ENCODE measurements around the gene NPM3. TPM values are rescaled to one million over a fixed set of nuclear protein-coding genes. Genes with fewer than 3 reads are reported as not detected.

The NPM3 gene
- total and polyA plus RNA-seq, 7 experiments from 2014 or later, result 10.3 to 31.3 (median 15.5) TPM

DNA sequence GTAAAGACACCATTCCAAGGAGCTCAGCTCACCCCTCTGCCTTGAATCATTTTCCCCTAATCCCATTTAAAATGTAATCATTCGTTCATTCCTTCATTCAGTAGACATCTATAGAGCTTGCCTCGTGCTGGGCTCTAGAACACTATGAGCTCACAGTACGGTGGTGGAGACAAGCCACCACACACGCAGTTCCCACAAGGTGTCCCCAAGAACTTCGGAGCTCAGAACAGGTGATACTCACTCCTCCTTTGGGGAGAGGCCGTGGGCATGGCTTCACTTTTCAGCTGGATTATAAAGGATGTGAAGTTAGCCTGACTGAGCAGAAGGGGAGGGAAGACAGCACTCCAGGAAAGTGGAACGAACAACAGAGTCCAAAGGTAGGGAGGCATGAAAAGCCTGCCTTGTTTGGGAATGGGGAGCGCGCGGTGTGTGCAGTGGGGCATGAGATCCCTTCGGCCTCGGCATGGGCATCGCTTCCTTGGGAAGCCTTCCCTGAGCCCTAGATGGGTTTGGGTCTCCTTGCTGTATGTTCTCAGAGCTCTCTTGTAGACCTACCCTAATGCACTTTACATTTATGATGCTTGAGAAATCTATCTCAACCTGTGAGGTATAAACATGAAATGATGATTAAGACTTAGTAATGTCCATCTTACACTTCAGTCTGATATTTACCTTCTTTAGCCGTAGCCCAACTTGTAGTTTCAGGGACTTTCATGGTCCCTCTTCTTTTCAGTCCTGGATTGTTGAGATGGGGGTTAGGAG lies 35.8 kb upstream of the NPM3 start:
- Histone ChIP-seq H3K4me3 (ENCODE audit: low read length) (peak overlapping the region; percentile 55), H3K27me3 (ENCODE audit: control insufficient read depth in 2 of 2, insufficient read depth in 2 of 2, low read length in 2 of 2) (no peaks in the 10 kb centered on the region), H3K4me1 (ENCODE audit: control insufficient read depth in 2 of 2, insufficient read depth in 2 of 2, low read length in 2 of 2) (peaks cover 16 to 18% of the 10 kb centered on the region in 2 donors), H3K36me3 (ENCODE audit: control insufficient read depth in 2 of 3, insufficient read depth in 3 of 3, low read length in 3 of 3) (peaks cover 0 to 8% (median 0%) of the 10 kb centered on the region in 3 experiments), H3K9me3 (ENCODE audit: control insufficient read depth in 2 of 3, low read length in 3 of 3) (no peaks in the 10 kb centered on the region), H3K27ac (ENCODE audit: low read depth, low read length) (peak overlapping the region; percentile 82)
- CTCF ChIA-PET, result interaction anchor here (0.5 to 2.1 kb wide), 8 partner anchors 8 to 629 kb away, joined by 3 to 21 read pairs (median 6); no protein-coding TSS in a partner anchor
- intact Hi-C loops (cut with micrococcal nuclease), result loop anchor here (1.0 to 10.0 kb wide), 23 partner anchors 11 to 923 kb away; partner anchors contain the start of genes ACTR1A (in 2 of the 2), ARMH3 (in 2 of the 2), NOLC1 (in 2 of the 2) and PPRC1 (in 2 of the 2)
- Mint-ChIP-seq H3K4me3 (peak overlapping the region; percentile 95 to 100 (median 97)), H3K9me3 (peaks cover 0 to 5% (median 0%) of the 10 kb centered on the region in 11 donors), H3K27me3 (peaks cover 0 to 4% (median 0%) of the 10 kb centered on the region in 5 donors), H3K4me1 (peaks cover 26 to 49% (median 42%) of the 10 kb centered on the region in 7 donors), H3K27ac (peak overlapping the region; percentile 95 to 99 (median 98)), H3K36me3 (peaks cover 4 to 17% (median 11%) of the 10 kb centered on the region in 5 donors)
- DNase-seq, result peak in 2 of 9 donors; percentile 20 to 64
- peak; percentile 37 for ATAC-seq
- POLR2A ChIA-PET, result interaction anchor here (0.6 to 4.9 kb wide), 25 partner anchors 11 to 1364 kb away, joined by 3 to 71 read pairs (median 4); partner anchors contain the start of genes ACTR1A, DPCD, FBXW4 and HPS6

DNA sequence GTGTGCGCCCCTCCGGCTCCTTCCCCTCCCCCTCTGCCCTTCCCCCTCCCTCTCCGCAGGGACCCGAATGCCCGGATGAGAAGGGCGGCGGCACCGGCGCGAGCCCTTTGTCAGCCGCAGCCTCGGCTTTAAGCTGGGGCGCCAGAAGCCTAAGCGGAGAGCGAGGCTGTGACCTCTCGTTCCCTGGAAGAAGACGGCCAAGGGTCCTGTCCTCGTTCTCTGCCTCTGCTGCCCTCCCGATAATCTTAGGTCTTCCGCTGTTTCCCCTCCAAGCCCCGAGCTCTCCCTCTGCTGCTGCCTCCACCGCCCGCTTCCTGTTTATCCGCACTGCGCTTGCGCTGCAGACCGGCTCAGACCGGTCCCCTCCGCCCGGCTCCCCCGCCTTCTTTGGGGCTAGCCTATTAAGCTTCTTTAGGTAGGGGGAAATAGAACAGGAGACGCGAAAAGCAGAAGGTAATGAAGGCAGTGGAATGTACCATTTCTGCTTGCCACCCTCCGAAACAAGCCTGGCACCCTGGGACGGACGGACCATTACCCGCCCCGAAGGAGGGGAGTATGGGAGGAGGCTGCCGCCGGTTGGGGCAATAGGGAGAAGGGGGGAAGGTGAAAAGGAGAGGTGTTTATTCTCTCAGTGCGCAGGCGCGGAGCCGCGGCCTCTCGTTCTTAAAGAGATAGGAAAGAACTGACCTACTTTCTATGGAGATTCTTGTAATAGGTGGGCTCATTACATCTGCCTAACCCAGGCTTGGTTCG lies 35.0 kb upstream of the NPM3 start, which contains the start of gene OGA:
OGA (minus strand) TSS at position 326 of the 753 bp plus-strand sequence. CDS start 422 bp downstream, outside the sequence.
- peaks cover 0 to 4% (median 0%) of the 10 kb centered on the region in 5 donors for H3K27me3 Mint-ChIP-seq
- CTCF ChIA-PET, result interaction anchor here (1.1 to 2.1 kb wide), 6 partner anchors 9 to 192 kb away, joined by 3 to 21 read pairs (median 6); no protein-coding TSS in a partner anchor
- peaks cover 34 to 57% (median 50%) of the 10 kb centered on the region in 7 donors for H3K4me1 Mint-ChIP-seq
- peaks cover 0 to 8% (median 1%) of the 10 kb centered on the region in 3 experiments for H3K36me3 ChIP-seq (ENCODE audit: control insufficient read depth in 2 of 3, insufficient read depth in 3 of 3, low read length in 3 of 3)
- H3K4me3 ChIP-seq (ENCODE audit: low read length), result peak within 1 kb of the TSS; percentile 81
- peaks cover 0 to 5% (median 0%) of the 10 kb centered on the region in 11 donors for H3K9me3 Mint-ChIP-seq
- H3K4me3 Mint-ChIP-seq, result peak within 1 kb of the TSS; percentile 95 to 100 (median 97)
- peaks cover 19 to 25% of the 10 kb centered on the region in 2 donors for H3K4me1 ChIP-seq (ENCODE audit: control insufficient read depth in 2 of 2, insufficient read depth in 2 of 2, low read length in 2 of 2)
- no peaks in the 10 kb centered on the region for H3K27me3 ChIP-seq (ENCODE audit: control insufficient read depth in 2 of 2, insufficient read depth in 2 of 2, low read length in 2 of 2)
- ATAC-seq (peak; percentile 97), DNase-seq (peak; percentile 90 to 100 (median 99))
- POLR2A ChIA-PET, result interaction anchor here (0.7 to 4.9 kb wide), 23 partner anchors 12 to 687 kb away, joined by 3 to 71 read pairs (median 4); partner anchors contain the start of genes ACTR1A, DPCD, FBXW4 and HPS6
- intact Hi-C loops (cut with micrococcal nuclease), result loop anchor here (1.0 to 10.0 kb wide), 23 partner anchors 12 to 924 kb away; partner anchors contain the start of genes ACTR1A (in 2 of the 2), ARMH3 (in 2 of the 2), NOLC1 (in 2 of the 2) and PPRC1 (in 2 of the 2)
- H3K27ac Mint-ChIP-seq, result peak within 1 kb of the TSS; percentile 95 to 99 (median 98)
- peak within 1 kb of the TSS; percentile 82 for H3K27ac ChIP-seq (ENCODE audit: low read depth, low read length)
- no peaks in the 10 kb centered on the region for H3K9me3 ChIP-seq (ENCODE audit: control insufficient read depth in 2 of 3, low read length in 3 of 3)
- H3K36me3 Mint-ChIP-seq, result peaks cover 4 to 17% (median 12%) of the 10 kb centered on the region in 5 donors

DNA sequence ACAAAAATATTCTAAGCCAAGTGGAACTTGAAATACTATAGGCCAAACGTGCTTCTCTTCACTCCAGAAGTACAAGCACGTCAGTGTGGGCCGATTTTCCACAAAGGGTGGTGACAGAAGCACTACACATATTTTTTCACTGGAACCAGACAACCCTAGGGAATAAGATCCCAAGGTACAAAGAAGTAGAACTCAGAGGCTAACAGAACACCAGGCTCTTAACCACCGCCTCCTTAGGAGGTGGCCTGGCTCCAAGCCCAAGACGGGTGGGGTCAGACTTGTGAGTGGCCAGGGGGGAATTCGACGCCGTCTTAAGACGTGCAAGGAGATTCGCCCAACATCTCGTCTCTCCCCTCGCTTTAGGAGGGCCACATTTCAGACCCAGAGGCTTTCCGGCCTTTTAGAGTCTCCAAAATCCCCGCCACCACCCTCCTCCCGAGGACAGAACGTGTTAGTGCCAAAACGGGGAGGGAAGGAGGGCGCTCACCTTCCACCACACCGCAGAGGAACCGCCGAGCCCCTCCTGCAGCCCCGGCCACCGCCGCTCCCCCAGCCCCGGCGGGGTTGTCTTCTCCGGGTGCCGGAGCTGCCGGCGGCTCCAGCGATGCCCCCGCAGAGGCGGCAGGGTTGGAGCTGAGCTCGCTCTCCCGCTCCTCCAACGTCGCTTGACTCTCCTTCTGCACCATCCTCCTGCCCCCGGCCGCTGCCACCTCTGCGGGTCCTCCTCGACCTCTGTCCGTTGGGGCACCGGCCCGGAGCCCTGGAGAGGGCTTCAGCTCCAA lies 34.3 kb upstream of the NPM3 start:
- Histone ChIP-seq H3K9me3 (ENCODE audit: control insufficient read depth in 2 of 3, low read length in 3 of 3) (no peaks in the 10 kb centered on the region), H3K27ac (ENCODE audit: low read depth, low read length) (peak overlapping the region; percentile 82), H3K27me3 (ENCODE audit: control insufficient read depth in 2 of 2, insufficient read depth in 2 of 2, low read length in 2 of 2) (no peaks in the 10 kb centered on the region), H3K4me3 (ENCODE audit: low read length) (peak overlapping the region; percentile 81), H3K36me3 (ENCODE audit: control insufficient read depth in 2 of 3, insufficient read depth in 3 of 3, low read length in 3 of 3) (peaks cover 0 to 9% (median 8%) of the 10 kb centered on the region in 3 experiments), H3K4me1 (ENCODE audit: control insufficient read depth in 2 of 2, insufficient read depth in 2 of 2, low read length in 2 of 2) (peaks cover 26 to 33% of the 10 kb centered on the region in 2 donors)
- peak overlapping the region; percentile 95 to 99 (median 98) for H3K27ac Mint-ChIP-seq
- ChIA-PET POLR2A (interaction anchor here (0.7 to 4.9 kb wide), 19 partner anchors 11 to 687 kb away, joined by 3 to 71 read pairs (median 7); partner anchors contain the start of genes FBXW4, NOLC1 and NPM3), CTCF (interaction anchor here (0.6 to 2.1 kb wide), 7 partner anchors 14 to 825 kb away, joined by 3 to 21 read pairs (median 5); no protein-coding TSS in a partner anchor)
- H3K27me3 Mint-ChIP-seq, result peaks cover 0 to 4% (median 0%) of the 10 kb centered on the region in 5 donors
- DNase-seq (peak in 2 of 9 donors; percentile 16 to 38), ATAC-seq (peak; percentile 0)
- peaks cover 4 to 18% (median 14%) of the 10 kb centered on the region in 5 donors for H3K36me3 Mint-ChIP-seq
- H3K9me3 Mint-ChIP-seq, result peaks cover 0 to 5% (median 0%) of the 10 kb centered on the region in 11 donors
- intact Hi-C loops (cut with micrococcal nuclease), result loop anchor here (1.0 to 10.0 kb wide), 25 partner anchors 8 to 925 kb away; partner anchors contain the start of genes ACTR1A (in 2 of the 2), ARMH3 (in 2 of the 2), NOLC1 (in 2 of the 2) and NPM3 (in 2 of the 2)
- peak overlapping the region; percentile 95 to 100 (median 97) for H3K4me3 Mint-ChIP-seq
- H3K4me1 Mint-ChIP-seq, result peaks cover 42 to 64% (median 57%) of the 10 kb centered on the region in 7 donors

DNA sequence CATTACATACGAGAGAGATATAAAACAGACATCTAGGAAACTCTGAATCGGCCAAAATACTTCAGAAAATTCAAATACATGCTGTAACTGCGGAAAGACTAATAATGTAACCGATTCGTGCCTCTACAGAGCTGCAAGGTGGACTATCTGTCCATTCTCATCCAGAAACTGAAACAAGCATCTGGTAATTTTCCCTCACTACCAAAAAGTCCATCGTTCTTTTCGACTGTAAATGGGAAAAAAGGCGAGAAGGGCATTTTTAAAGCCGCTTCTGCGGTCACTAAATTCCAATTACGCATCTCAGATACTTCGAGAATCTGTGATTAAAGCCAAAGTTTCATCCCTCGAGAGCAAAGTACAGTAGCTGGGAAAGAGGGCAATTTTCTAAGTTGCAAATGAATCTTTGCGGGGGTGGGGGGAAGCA lies 33.7 kb upstream of the NPM3 start:
- Mint-ChIP-seq H3K36me3 (peaks cover 3 to 18% (median 14%) of the 10 kb centered on the region in 5 donors), H3K27ac (peak overlapping the region; percentile 78 to 99 (median 98)), H3K4me3 (peak overlapping the region; percentile 95 to 100 (median 97)), H3K9me3 (peaks cover 0 to 5% (median 0%) of the 10 kb centered on the region in 11 donors), H3K4me1 (peaks cover 40 to 66% (median 59%) of the 10 kb centered on the region in 7 donors), H3K27me3 (peaks cover 0 to 4% (median 0%) of the 10 kb centered on the region in 5 donors)
- DNase-seq, result no peak
- peak overlapping the region; percentile 81 for H3K4me3 ChIP-seq (ENCODE audit: low read length)
- peak overlapping the region; percentile 82 for H3K27ac ChIP-seq (ENCODE audit: low read depth, low read length)
- ChIA-PET CTCF (interaction anchor here (0.6 to 1.9 kb wide), 6 partner anchors 13 to 825 kb away, joined by 3 to 8 read pairs (median 4); no protein-coding TSS in a partner anchor), POLR2A (interaction anchor here (0.7 to 4.9 kb wide), 6 partner anchors 11 to 122 kb away, joined by 4 to 42 read pairs (median 16); partner anchors contain the start of genes FBXW4 and NPM3)
- peaks cover 0 to 14% (median 8%) of the 10 kb centered on the region in 3 experiments for H3K36me3 ChIP-seq (ENCODE audit: control insufficient read depth in 2 of 3, insufficient read depth in 3 of 3, low read length in 3 of 3)
- H3K9me3 ChIP-seq (ENCODE audit: control insufficient read depth in 2 of 3, low read length in 3 of 3), result no peaks in the 10 kb centered on the region
- no peak for ATAC-seq
- peaks cover 32 to 35% of the 10 kb centered on the region in 2 donors for H3K4me1 ChIP-seq (ENCODE audit: control insufficient read depth in 2 of 2, insufficient read depth in 2 of 2, low read length in 2 of 2)
- intact Hi-C loops (cut with micrococcal nuclease), result loop anchor here (1.0 to 10.0 kb wide), 13 partner anchors 8 to 925 kb away; partner anchors contain the start of genes PPRC1 (in 2 of the 2), BTRC (in 1 of the 2), CUEDC2 (in 1 of the 2) and FBXW4 (in 1 of the 2)
- no peaks in the 10 kb centered on the region for H3K27me3 ChIP-seq (ENCODE audit: control insufficient read depth in 2 of 2, insufficient read depth in 2 of 2, low read length in 2 of 2)

DNA sequence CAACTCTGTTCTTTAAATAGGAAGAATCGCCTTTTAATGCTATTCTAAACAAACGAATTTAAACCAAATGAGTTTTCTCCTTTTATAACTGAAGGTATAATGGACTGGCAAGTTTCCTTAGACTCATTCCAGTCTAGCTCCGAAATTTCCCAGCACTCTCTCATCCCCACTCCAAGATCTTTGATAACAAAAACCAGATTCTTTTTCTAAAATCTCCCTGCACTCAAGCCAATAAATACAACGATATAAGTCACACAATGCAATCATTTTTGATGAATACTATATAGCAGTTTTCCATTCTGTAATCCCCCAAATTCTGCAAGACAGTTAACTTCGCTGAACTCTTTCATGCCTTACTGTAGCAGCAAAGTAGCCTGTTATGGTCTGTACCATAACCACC lies 33.1 kb upstream of the NPM3 start:
- intact Hi-C loops (cut with micrococcal nuclease), result loop anchor here (2.0 to 10.0 kb wide), 10 partner anchors 14 to 926 kb away; partner anchors contain the start of genes PPRC1 (in 2 of the 2), BTRC (in 1 of the 2), CUEDC2 (in 1 of the 2) and FBXW4 (in 1 of the 2)
- no peaks in the 10 kb centered on the region for H3K27me3 ChIP-seq (ENCODE audit: control insufficient read depth in 2 of 2, insufficient read depth in 2 of 2, low read length in 2 of 2)
- H3K9me3 Mint-ChIP-seq, result peaks cover 0 to 5% (median 0%) of the 10 kb centered on the region in 11 donors
- H3K4me1 Mint-ChIP-seq, result peaks cover 35 to 66% (median 58%) of the 10 kb centered on the region in 7 donors
- H3K27ac ChIP-seq (ENCODE audit: low read depth, low read length), result peak overlapping the region; percentile 82
- H3K27ac Mint-ChIP-seq, result peak overlapping the region; percentile 43 to 99 (median 98)
- no peak for DNase-seq
- peak overlapping the region; percentile 95 to 100 (median 97) for H3K4me3 Mint-ChIP-seq
- H3K9me3 ChIP-seq (ENCODE audit: control insufficient read depth in 2 of 3, low read length in 3 of 3), result no peaks in the 10 kb centered on the region
- H3K27me3 Mint-ChIP-seq, result peaks cover 0 to 4% (median 0%) of the 10 kb centered on the region in 5 donors
- peaks cover 34 to 35% of the 10 kb centered on the region in 2 donors for H3K4me1 ChIP-seq (ENCODE audit: control insufficient read depth in 2 of 2, insufficient read depth in 2 of 2, low read length in 2 of 2)
- H3K36me3 Mint-ChIP-seq, result peaks cover 0 to 18% (median 15%) of the 10 kb centered on the region in 5 donors
- POLR2A ChIA-PET, result interaction anchor here (0.7 to 4.9 kb wide), 6 partner anchors 11 to 122 kb away, joined by 4 to 42 read pairs (median 10); partner anchors contain the start of genes FBXW4 and NPM3
- peaks cover 0 to 17% (median 8%) of the 10 kb centered on the region in 3 experiments for H3K36me3 ChIP-seq (ENCODE audit: control insufficient read depth in 2 of 3, insufficient read depth in 3 of 3, low read length in 3 of 3)
- no peak for ATAC-seq
- peak overlapping the region; percentile 81 for H3K4me3 ChIP-seq (ENCODE audit: low read length)
- CTCF ChIA-PET, result interaction anchor here (0.9 to 1.9 kb wide), 5 partner anchors 12 to 57 kb away, joined by 3 to 8 read pairs (median 4); no protein-coding TSS in a partner anchor
